Measurements from ENCODE around the gene TLCD3A. TPM values are rescaled to one million over a fixed set of nuclear protein-coding genes. Genes with fewer than 3 reads are reported as not detected.

The TLCD3A gene
- total and polyA plus RNA-seq, 2 donors (not counting 3 experiments of a cell fraction or from before 2014, with no cell fraction given), result 36.6 to 54.1 TPM

- Histone ChIP-seq H3K79me2 (ENCODE audit: control insufficient read depth, insufficient read depth, low read length) (peaks cover 51% of the 10 kb centered on the region), H3K9me3 (replicated peaks; ENCODE audit: control insufficient read depth, insufficient read depth, low read length) (no peaks in the 10 kb centered on the region), H3K4me3 (replicated peaks in 1 of 3; ENCODE audit: insufficient read depth in 1 of 3, low read depth in 1 of 3, low read length in 3 of 3) (peak within 1 kb of the TSS; percentile 66 to 91 (median 83)), H3K27ac (ENCODE audit: insufficient read depth, low read depth, low read length) (peak within 1 kb of the TSS; percentile 29), H3K9me1 (replicated peaks; ENCODE audit: control insufficient read depth, extremely low read depth, insufficient read depth, low read length) (no peaks in the 10 kb centered on the region), H3K4me1 (ENCODE audit: control insufficient read depth, extremely low read depth, insufficient read depth, low read length) (peaks cover 18% of the 10 kb centered on the region), H2AFZ (ENCODE audit: low read depth, low read length) (peak within 1 kb of the TSS; percentile 56), H4K20me1 (replicated peaks; ENCODE audit: control insufficient read depth, extremely low read depth, insufficient read depth, low read length) (no peaks in the 10 kb centered on the region), H3K4me2 (ENCODE audit: insufficient read depth, low read length) (peak within 1 kb of the TSS; percentile 91), H3K9ac (replicated peaks; ENCODE audit: extremely low read depth, insufficient read depth, low read length) (peak within 1 kb of the TSS; percentile 82), H3K36me3 (ENCODE audit: control insufficient read depth in 2 of 2, extremely low read depth in 1 of 2, insufficient read depth in 2 of 2, low read length in 2 of 2) (peaks cover 3 to 7% of the 10 kb centered on the region in 2 experiments), H3K27me3 (ENCODE audit: control insufficient read depth in 2 of 2, insufficient read depth in 2 of 2, low read length in 2 of 2) (no peaks in the 10 kb centered on the region)
- CTCF ChIA-PET, result interaction anchor here (1.0 to 5.0 kb wide), 9 partner anchors 51 to 370 kb away, joined by 3 to 58 read pairs (median 4); partner anchors contain the start of genes NXN and TIMM22
- dilution Hi-C loops (cut with MboI; ENCODE audit: extremely low pct_ligation_motif_present, low sequenced_read_pairs) (loop anchor here (25.0 kb wide), 1 partner anchor 205 kb away; the partner anchor contains the start of genes NXN and TIMM22), intact Hi-C loops (cut with micrococcal nuclease) (loop anchor here (1.0 to 2.0 kb wide), 3 partner anchors 30 to 214 kb away; partner anchors contain the start of gene GEMIN4)
- FAIRE-seq (peak; percentile 53), DNase-seq (ENCODE audit: low read depth, low spot score) (peak; percentile 92)
- TF ChIP-seq GATA2 (IDR thresholded peaks at IDR 0.05; ENCODE audit: insufficient read depth, insufficient read length, low read depth, low read length) (no peak), POLR2AphosphoS5 (IDR thresholded peaks at IDR 0.05; ENCODE audit: insufficient read depth, low read depth, low read length) (peak; percentile 92), FOS (IDR thresholded peaks at IDR 0.05; ENCODE audit: borderline replicate concordance, insufficient read depth, low read length) (no peak), POLR2A (IDR thresholded peaks at IDR 0.05; ENCODE audit: low read depth, low read length) (peak; percentile 92), MYC (IDR thresholded peaks at IDR 0.05; ENCODE audit: low read depth, low read length) (peak; percentile 92), MAX (IDR thresholded peaks at IDR 0.05; ENCODE audit: insufficient read depth, insufficient read length) (peak; percentile 84), JUN (IDR thresholded peaks at IDR 0.05; ENCODE audit: borderline replicate concordance, insufficient read depth, insufficient read length, low read depth) (no peak)
- BruUV-seq (replicated peaks), result TSS peak; percentile 51
- POLR2A ChIA-PET, result interaction anchor here (0.6 kb wide), 1 partner anchor 22 kb away, joined by 5 read pairs; no protein-coding TSS in a partner anchor
Observed at GRCh38 chr17:781805-782731, 49.7 kb downstream of the TLCD3A start, which contains the start of the genes GLOD4 and MRM3. Gene GLOD4 (minus strand): TSS chr17:782280. CDS start chr17:782255, 25 bp downstream. Gene MRM3 (plus strand): TSS chr17:782353. CDS start chr17:782379, 26 bp downstream.

Measured in endothelial cell of umbilical vein (primary cell).